Measurements from ENCODE around the gene COQ3.
"Not testable (repeated sequence)": the region's sequence is repeated elsewhere in the genome, so short reads cannot be mapped to it uniquely, and the experiment has no call there.

DNA sequence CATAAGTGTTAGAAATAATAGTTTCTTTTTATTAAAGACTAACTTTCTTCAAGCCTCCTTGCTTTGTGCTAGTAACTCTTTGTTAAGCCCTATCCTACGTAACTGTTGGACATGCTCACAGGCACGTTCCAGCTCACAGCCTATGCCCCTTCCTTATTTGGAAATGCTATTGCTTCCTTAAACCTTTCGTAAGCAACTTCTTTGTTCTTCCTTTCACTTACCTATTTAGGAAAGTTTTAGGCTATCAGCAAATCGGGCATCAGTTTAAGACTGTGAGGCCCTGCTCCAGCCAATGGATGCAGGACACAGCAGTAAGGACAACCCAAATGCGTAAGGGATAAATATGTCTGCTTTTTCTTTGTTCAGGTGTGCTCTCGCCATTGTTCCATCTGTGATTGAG is 58.7 kb downstream of the COQ3 start:
- TF ChIP-seq, protein P1, sequence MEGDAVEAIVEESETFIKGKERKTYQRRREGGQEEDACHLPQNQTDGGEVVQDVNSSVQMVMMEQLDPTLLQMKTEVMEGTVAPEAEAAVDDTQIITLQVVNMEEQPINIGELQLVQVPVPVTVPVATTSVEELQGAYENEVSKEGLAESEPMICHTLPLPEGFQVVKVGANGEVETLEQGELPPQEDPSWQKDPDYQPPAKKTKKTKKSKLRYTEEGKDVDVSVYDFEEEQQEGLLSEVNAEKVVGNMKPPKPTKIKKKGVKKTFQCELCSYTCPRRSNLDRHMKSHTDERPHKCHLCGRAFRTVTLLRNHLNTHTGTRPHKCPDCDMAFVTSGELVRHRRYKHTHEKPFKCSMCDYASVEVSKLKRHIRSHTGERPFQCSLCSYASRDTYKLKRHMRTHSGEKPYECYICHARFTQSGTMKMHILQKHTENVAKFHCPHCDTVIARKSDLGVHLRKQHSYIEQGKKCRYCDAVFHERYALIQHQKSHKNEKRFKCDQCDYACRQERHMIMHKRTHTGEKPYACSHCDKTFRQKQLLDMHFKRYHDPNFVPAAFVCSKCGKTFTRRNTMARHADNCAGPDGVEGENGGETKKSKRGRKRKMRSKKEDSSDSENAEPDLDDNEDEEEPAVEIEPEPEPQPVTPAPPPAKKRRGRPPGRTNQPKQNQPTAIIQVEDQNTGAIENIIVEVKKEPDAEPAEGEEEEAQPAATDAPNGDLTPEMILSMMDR (IDR thresholded peaks at IDR 0.05) = not testable (repeated sequence)
- TF ChIP-seq POLR2A (IDR thresholded peaks at IDR 0.05) = not testable (repeated sequence)
